Endometrial microvascular endothelial cells (primary cell): Measurements from ENCODE around the gene PJA1. TPM values are rescaled to one million over a fixed set of nuclear protein-coding genes. Genes with fewer than 3 reads are reported as not detected.

ENCODE experiments used
- in situ Hi-C: cut with HindIII; loops from 2 replicates; pipeline ENCODE4 v1.10.0; 2017; ENCODE audit warnings: low sequenced_read_pairs, low pct_unique_long_range_greater_than_20kb; ENCODE audit errors: inconsistent ontology term
- total RNA-seq: library from RNA; depleted of rRNA; stranded (reverse); fragments of >200 nt; gene quantifications from one replicate; pipeline ENCODE4 v1.2.3, GENCODE V29; 2015; ENCODE audit errors: inconsistent ontology term

Gene PJA1, protein sequence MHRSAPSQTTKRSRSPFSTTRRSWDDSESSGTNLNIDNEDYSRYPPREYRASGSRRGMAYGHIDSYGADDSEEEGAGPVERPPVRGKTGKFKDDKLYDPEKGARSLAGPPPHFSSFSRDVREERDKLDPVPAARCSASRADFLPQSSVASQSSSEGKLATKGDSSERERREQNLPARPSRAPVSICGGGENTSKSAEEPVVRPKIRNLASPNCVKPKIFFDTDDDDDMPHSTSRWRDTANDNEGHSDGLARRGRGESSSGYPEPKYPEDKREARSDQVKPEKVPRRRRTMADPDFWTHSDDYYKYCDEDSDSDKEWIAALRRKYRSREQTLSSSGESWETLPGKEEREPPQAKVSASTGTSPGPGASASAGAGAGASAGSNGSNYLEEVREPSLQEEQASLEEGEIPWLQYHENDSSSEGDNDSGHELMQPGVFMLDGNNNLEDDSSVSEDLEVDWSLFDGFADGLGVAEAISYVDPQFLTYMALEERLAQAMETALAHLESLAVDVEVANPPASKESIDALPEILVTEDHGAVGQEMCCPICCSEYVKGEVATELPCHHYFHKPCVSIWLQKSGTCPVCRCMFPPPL
- total RNA-seq, result 17.7 TPM

DNA sequence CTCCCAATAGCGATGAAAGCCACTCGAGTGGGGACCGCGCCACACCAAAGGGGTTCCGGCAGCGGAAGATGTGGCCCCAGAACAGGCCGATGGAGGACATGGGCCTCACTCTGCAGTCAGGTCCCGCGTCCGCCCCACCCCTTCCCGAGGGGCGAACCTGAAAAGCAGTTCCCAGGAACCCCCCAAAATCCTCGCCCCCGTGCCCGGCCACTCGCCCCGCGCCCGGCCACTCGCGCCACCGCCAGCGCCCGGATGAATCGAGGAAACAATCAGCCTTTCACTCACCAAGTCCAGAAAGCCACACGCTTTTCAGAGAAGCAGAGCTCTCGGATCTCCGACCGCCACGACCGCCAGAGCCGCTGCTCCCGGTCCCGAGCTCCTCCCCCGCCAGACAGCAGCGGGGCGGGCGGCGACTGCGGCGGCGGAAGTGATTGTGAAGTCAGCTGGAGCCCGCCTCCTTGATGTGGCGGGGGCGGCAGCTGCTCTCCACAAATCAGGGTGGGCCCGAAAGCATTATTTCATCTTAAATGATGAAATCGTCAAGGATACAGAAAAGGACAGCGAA lies at the start of gene PJA1:
Gene PJA1 (minus strand): TSS at position 367 of the 565 bp plus-strand sequence. CDS start 2,380 bp downstream, outside the sequence.
- in situ Hi-C loops, result no loop called here

GRCh38 chrX:69214463-69214862 lies 49.2 kb upstream of the PJA1 start:
- in situ Hi-C loops, result no loop called here

DNA sequence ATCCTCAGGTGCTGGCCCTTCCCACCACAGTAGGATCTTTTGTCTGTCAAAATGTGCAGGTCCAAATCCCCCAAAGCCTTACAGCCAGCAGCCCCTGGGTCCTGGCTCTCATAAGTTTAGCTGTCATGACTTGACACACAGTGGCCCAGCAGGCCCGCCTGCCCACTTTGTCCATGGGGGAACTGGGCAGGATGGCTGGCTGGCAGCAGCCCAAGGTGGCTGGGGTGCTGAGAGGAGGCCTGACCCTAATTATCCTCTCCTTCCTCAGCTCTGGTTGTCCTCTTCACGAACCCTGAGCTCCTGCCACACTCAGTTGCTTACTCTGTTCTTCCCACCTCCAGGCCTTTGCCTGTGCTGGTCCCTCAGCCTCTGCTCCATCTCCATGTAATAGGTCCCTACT lies 46.4 kb upstream of the PJA1 start:
- in situ Hi-C loops, result no loop called here

- in situ Hi-C loops, result no loop called here
Observed at GRCh38 chrX:69210581-69210980, 45.3 kb upstream of the PJA1 start.

- in situ Hi-C loops, result no loop called here
Observed at GRCh38 chrX:69207216-69207615, 42.0 kb upstream of the PJA1 start.

DNA sequence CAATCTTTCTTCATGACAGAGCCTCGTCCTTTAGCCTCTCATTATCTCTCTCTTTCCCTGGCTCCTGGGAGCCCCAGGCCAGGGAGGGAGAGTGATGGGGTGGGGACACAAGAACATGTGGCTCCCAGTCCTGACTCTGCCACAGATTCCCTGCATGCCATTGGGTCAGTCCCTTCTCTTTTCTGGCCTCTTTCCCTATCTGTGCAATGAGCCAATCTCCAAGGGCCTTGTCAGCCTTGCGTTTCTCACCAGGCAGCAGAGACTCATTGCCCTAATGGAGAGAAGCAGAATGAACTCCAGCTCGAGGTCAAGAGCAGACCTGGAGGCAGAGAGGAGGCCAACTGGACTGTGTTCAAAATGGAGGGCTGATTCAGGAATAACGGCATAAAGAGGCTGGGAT lies 38.4 kb upstream of the PJA1 start:
- in situ Hi-C loops, result no loop called here

- in situ Hi-C loops, result no loop called here
Observed at GRCh38 chrX:69197690-69198089, 32.4 kb upstream of the PJA1 start.

DNA sequence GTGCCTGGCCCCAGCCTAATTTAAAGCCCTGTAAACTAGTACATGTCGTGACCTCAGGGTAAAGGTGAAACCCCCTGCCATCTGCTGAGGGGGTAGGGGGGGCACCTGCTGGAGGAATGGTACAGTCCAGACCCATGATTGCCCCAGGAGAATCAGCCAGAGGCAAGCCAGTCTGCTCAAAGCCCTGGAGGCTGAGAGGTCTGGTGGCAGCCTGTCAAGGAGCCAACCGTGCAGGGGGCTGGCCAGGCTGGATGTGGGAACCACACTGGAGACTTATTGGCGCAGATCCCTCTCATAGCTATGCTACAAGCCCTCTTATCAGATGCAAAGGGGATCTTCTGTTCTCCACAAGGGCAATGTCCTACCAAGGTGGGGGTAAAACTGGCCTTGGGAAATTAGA lies 31.4 kb upstream of the PJA1 start:
- in situ Hi-C loops, result no loop called here

DNA sequence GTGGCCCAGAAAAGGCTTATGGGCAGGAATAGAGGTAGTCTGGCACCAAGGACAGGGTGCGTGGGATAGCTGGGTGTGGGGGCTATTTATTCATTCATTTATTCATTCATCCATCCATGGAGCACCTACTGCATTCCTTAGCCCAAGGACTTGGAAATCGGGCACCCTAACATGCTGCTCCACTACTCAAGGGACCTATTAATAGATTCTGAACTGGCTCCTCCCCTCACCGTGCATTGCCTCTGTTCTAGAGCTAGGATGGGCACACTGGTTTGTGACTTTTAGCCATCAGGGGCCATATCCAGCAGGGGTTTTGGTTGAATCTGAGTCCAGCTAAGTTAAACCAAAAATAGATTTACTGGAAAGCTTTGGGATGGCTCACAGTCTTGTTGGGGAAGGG lies 30.6 kb upstream of the PJA1 start:
- in situ Hi-C loops, result no loop called here

- in situ Hi-C loops, result no loop called here
Observed at GRCh38 chrX:69195192-69195591, 29.9 kb upstream of the PJA1 start.

DNA sequence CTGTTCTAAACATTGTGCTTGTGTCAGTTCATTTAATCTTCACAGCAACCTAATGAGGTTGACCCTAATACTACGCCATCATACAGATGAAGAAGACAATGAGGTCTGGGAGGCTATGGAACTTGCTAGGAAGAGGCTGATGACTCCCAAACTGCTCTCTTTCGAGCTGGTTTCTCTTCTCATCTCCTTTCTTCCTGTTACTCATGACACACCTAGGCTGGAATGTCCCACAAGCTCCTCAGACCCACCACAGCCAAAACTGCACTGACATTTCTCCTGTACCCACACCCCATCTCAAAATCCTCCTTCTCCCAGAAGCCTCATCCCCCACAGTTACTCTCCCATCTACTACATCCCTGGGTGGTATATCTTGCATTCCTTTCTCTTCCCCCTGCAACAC lies 27.4 kb upstream of the PJA1 start:
- in situ Hi-C loops, result no loop called here

DNA sequence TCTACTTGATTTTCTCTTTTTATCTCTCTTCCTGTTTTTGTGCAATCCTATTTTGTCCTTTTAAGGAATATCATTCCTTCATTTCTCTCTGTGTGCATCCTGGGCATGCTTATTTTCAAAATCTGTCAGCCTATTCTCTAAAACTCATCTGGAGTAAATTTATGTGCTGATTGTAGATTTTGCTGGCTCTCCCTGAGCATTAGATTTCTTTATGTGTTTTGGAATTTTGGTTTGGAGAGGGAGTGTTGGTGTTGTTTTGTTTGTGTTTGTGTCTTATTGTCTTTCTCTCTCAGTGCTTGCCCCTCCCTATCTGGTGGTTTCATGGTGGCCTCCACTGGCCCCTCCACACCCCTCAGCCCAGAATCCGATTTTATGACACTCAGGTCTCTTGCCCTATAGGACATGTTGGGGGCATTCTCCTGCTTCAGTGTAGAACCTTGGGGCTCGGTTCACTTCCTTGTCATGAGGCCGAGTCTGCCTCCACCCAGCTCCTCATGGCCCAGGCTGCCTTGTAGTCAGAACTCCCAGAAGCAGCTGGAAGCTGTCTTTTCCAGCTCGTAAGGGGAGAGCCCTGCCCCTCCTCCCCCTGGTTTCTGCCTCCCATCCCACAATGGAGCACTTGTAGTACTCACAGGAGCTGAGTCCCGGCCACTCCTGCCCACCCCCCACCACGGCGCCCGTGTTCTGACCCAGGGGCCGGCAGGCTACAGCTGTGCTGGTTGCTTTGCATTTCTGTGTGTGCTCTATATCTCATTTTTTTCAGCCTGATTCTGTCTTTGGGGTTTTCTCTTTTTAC lies 24.5 kb upstream of the PJA1 start:
- in situ Hi-C loops, result no loop called here

- in situ Hi-C loops, result no loop called here
Observed at GRCh38 chrX:69186651-69187050, 21.4 kb upstream of the PJA1 start.

DNA sequence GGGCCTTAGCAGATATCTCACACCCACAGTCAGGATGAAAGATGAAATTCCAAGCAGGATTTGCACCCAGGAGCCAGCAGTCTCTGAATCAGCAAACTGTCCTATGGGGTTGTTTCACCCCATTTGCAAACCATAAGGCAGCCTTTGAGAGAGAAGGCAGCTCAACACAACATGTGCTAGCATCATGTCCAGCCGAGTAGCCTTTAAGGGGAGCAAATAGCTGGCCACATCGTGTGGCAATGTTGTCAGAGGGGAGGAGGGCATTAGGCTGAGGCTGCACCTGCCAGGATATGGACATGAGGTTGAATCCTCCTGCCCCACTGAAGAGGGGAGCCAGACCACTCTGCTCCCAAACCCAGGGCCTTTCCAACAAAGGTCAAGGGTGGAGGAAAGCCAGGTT lies 20.6 kb upstream of the PJA1 start:
- in situ Hi-C loops, result no loop called here

DNA sequence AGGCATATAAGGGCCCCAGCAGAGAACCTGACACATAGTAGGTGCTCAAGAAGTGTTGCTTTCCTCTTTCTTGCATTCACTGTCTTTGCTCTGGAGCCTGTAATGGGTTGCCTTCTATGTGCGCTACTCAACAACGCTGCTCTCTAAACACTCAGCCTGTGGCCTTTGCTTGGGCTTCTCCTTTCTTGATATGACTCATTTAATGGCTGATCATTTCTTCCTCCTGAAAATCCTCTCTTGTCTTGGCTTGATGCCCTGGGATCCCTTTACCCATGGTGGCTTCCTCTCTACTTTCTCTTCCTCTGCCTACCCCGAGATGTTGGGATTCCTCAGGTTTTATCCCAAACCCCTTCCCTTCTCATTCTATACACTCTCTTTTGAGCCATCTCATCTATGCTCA lies 19.9 kb upstream of the PJA1 start:
- in situ Hi-C loops, result no loop called here

GRCh38 chrX:69182818-69183380 lies 17.6 kb upstream of the PJA1 start:
- in situ Hi-C loops, result no loop called here

DNA sequence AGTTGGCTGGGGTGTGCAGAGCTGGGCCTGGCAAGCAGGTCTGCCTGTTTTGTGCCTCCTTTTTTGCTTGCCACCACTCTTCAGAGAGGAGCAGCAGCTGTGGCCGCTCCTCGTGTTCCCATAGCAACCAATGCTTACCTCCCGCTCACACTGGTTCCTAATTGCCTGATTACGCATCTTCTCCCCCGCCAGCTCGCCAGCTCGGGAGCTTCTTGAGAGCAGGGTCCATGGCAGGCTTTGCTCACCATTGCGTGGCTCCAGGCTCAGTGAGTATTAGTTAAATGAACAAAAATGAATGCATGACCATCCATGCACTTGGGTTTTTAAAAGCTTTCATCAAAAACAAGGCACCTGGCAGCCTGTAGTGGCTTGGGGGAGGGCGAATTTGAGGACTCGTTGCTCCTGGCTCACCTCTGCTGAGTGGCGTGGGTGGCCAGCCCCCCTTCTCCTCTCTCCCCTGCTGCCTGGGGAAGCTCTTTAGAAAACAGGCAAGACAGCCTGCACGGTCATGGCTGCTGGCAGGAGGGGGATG lies 14.2 kb upstream of the PJA1 start:
- in situ Hi-C loops, result no loop called here

- in situ Hi-C loops, result no loop called here
Observed at GRCh38 chrX:69178592-69178991, 13.3 kb upstream of the PJA1 start.
